ENCODE results near the gene ASPHD1. TPM values are rescaled to one million over a fixed set of nuclear protein-coding genes. Genes with fewer than 3 reads are reported as not detected.
"Not testable (repeated sequence)": the region's sequence is repeated elsewhere in the genome, so short reads cannot be mapped to it uniquely, and the experiment has no call there.

Gene ASPHD1
- total RNA-seq, 8 experiments from 2014 or later: 8.9 to 30.8 (median 16.9) TPM

DNA sequence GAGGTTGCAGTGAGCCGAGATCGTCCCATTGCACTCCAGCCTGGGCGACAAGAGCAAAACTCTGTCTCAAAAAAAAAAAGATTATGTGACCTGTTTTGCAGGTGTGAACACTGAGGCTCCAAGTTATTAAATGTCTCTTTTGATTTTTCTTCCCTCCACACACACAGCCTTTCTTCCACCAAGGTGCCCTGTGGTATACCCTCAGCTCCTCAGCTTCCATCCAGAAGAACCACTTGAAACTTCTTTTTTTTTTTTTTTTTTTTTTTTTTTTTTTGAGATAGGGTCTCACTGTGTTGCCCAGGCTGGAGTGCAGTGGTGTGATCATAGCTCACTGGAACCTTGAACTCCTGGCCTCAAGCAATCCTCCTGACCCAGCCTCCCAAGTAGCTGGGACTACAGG lies 10.9 kb upstream of the ASPHD1 start:
- WGBS, 10 experiments: 70 to 100% (median 100%) methylated on average over 1 to 3 of the region's 3 CpGs; no CpG with 5 or more reads in 4 of the 10 experiments
- H3K4me3 ChIP-seq; H3K4me1 ChIP-seq (replicated peaks in 1 of 2); ATAC-seq (replicated peaks in 6 of 8); H3K27ac ChIP-seq; in situ Hi-C loops (cut with MboI; ENCODE audit: low pct_unique_long_range_greater_than_20kb in 2 of 9, low sequenced_read_pairs in 9 of 9, unreplicated experiment in 9 of 9): not testable (repeated sequence)

DNA sequence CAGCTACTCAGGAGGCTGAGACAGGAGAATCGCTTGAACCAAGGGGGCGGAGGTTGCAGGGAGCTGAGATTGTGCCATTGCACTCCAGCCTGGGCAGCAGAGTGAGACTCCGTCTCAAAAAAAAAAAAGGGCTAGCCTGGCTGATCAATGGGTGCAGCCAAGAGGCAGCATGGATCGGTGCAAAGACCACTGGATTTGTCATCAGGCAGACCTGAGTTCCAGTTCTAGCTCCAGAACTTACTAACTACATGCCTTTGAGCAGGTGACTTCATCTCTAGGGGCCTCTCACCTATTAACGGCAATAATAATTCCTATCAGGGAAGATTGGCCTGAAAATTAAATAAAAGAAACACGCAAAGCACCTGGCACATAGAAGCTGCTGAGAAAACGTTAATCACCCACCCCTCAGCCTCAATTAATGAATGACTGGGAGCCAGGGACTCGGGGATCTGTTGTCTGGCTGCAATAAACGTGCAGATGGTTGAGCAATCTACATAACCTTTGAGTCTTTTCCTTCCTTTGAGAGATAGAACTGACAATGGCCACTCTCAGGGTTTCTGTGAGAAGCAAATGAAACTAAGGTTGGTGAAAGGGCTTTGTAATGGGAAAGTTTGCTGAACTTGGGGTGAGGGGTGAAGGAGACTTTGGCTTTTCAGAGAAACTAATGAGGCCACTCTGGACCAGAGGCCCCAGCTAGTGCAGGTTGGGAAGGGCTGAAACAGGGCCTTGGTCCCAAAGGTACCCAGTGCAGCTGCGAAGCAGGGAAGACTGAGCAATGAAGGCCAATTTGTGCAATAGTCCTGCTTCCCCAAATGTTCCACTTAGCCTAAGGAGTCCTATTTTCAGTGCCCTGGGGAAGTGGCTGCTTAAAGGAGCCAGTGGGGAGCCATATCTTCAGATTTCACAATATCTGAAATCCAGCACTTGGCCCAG lies 8.5 kb upstream of the ASPHD1 start:
- in situ Hi-C loops (cut with MboI; ENCODE audit: low pct_unique_long_range_greater_than_20kb in 2 of 9, low sequenced_read_pairs in 9 of 9, unreplicated experiment in 9 of 9): no loop called here
- Histone ChIP-seq H3K4me1 (replicated peaks in 1 of 2) (peaks cover 8% of the 10 kb centered on the region in 2 donors), H3K27ac (peak overlapping the region in 1 of 2 donors; percentile 31), H3K4me3 (no peak overlapping the region)
- peak in 1 of 8 experiments; percentile 21 for ATAC-seq (replicated peaks in 6 of 8)
- WGBS, 10 experiments: 8 to 80% (median 35%) methylated on average over 1 to 10 of the region's 10 CpGs; no CpG with 5 or more reads in 3 of the 10 experiments

DNA sequence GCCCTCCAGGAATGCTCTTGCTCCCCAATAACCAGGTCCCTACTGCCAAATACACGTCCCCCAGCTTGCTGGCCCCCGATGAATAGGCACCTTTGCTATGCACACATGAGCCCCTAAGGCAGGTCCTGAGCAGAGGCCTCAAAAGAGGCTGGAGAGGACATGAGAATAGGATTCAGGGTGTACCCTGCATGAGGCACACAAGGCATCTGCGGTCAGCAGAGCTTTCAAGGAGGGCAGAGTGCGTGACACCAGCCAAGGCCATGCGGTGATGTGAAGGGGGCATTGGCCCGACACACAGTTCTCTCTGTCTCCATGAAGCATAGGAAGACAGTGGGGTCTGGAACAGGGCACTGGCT lies 7.9 kb upstream of the ASPHD1 start:
- in situ Hi-C loops (cut with MboI; ENCODE audit: low pct_unique_long_range_greater_than_20kb in 2 of 9, low sequenced_read_pairs in 9 of 9, unreplicated experiment in 9 of 9): no loop called here
- no peak for ATAC-seq (replicated peaks in 6 of 8)
- WGBS, 10 experiments: 17 to 59% methylated on average over 1 to 5 of the region's 6 CpGs; no CpG with 5 or more reads in 8 of the 10 experiments
- Histone ChIP-seq H3K4me1 (replicated peaks in 1 of 2) (peaks cover 12 to 14% of the 10 kb centered on the region in 2 donors), H3K4me3 (no peak overlapping the region), H3K27ac (peak overlapping the region in 1 of 2 donors; percentile 31)

DNA sequence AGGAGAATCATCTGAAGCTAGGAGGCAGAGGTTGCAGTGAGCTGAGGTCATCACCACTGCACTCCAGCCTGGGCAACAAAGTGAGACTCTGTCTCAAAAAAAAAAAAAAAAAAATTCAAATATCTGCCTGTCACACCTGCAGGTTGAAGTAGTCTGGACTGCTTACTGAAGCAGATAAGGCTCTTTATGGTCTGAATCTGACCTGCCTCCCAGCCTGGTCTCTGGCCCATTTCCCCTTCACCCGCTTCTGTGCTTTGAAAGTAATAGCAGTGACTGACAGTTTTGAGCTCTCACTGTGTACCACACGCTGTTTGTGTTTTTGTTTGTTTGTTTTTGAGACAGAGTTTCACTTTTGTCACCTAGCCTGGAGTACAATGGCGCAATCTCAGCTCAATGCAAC lies 6.7 kb upstream of the ASPHD1 start:
- no peak for ATAC-seq (replicated peaks in 6 of 8)
- Histone ChIP-seq H3K27ac (no peak overlapping the region), H3K4me3 (no peak overlapping the region), H3K4me1 (replicated peaks in 1 of 2) (peaks cover 17 to 23% of the 10 kb centered on the region in 2 donors)
- in situ Hi-C loops (cut with MboI; ENCODE audit: low pct_unique_long_range_greater_than_20kb in 2 of 9, low sequenced_read_pairs in 9 of 9, unreplicated experiment in 9 of 9): no loop called here
- WGBS, 10 experiments: 71 to 100% (median 100%) methylated on average over 1 to 3 of the region's 3 CpGs; no CpG with 5 or more reads in 1 of the 10 experiments

DNA sequence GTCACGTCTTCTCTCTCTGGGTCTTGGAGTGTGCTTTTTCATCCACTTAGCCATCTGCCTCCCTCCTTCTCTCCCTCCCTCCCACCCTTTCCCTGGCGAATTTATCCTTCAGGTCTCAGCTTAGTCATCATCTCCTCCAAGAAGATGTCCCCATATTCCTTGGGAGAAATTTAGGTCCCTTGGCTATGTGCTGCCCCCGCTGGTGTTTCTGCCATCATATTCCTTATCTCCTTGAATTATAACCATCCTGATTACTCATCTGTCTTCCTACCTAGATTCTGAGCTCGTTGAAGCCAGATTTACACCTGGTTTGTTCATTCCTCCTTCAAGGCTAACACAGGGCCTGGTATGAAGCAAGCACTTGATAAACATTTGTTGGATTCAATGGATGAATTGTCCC lies 5.9 kb upstream of the ASPHD1 start:
- no peak for ATAC-seq (replicated peaks in 6 of 8)
- in situ Hi-C loops (cut with MboI; ENCODE audit: low pct_unique_long_range_greater_than_20kb in 2 of 9, low sequenced_read_pairs in 9 of 9, unreplicated experiment in 9 of 9): no loop called here
- WGBS, 10 experiments: 25 to 100% (median 70%) methylated on average over 1 of the region's 4 CpGs; no CpG with 5 or more reads in 6 of the 10 experiments
- Histone ChIP-seq H3K4me1 (replicated peaks in 1 of 2) (peaks cover 17 to 25% of the 10 kb centered on the region in 2 donors), H3K4me3 (no peak overlapping the region), H3K27ac (no peak overlapping the region)

DNA sequence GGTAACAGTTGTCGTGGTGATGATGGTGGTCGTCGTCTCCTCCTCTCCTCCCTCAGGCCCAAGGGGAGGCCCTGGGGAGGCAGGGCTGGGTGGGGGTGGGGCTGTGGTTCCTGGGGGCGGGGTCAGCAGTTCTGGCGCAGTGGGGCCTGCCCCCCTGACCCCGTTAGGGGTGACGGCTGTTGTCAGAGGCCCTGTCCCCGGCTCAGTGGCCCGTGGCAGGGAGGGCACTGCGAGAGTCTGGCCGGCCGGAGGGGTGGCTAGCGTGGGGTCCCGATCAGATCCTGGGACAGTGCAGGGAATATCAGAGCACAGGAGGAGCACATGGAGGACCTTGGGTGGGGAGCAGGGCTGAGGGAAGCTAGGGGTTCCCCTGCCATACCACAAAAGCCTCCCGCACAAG lies 3.4 kb upstream of the ASPHD1 start:
- no peak for ATAC-seq (replicated peaks in 6 of 8)
- in situ Hi-C loops (cut with MboI; ENCODE audit: low pct_unique_long_range_greater_than_20kb in 2 of 9, low sequenced_read_pairs in 9 of 9, unreplicated experiment in 9 of 9): no loop called here
- peaks cover 21 to 28% of the 10 kb centered on the region in 2 donors for H3K4me1 ChIP-seq (replicated peaks in 1 of 2)
- WGBS, 10 experiments: 40% methylated on average over 1 of the region's 15 CpGs; no CpG with 5 or more reads in 9 of the 10 experiments
- H3K27ac ChIP-seq: no peak overlapping the region
- H3K4me3 ChIP-seq: peak overlapping the region in 2 of 5 donors; percentile 4 to 65

DNA sequence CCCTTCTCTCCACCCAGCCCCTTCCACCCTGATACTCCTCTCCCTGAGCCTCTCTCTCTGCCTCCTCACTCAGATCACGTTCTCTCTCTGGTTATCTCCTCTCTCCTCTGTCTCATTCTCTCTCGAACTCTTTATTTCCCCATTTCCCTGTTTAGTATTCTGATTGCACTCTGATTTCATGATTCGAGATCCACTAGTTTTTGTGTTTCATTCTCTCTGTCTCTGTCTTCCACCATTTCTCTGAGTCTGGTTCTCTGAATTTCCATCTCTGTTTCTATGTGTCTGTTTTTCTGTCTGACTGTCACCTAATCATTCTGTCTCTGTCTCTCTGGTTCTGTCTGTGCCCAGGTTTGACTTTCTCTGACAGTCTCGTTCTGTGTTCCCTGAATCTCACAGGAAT lies 3.0 kb upstream of the ASPHD1 start:
- in situ Hi-C loops (cut with MboI; ENCODE audit: low pct_unique_long_range_greater_than_20kb in 2 of 9, low sequenced_read_pairs in 9 of 9, unreplicated experiment in 9 of 9): no loop called here
- H3K27ac ChIP-seq: peak overlapping the region in 1 of 2 donors; percentile 7

DNA sequence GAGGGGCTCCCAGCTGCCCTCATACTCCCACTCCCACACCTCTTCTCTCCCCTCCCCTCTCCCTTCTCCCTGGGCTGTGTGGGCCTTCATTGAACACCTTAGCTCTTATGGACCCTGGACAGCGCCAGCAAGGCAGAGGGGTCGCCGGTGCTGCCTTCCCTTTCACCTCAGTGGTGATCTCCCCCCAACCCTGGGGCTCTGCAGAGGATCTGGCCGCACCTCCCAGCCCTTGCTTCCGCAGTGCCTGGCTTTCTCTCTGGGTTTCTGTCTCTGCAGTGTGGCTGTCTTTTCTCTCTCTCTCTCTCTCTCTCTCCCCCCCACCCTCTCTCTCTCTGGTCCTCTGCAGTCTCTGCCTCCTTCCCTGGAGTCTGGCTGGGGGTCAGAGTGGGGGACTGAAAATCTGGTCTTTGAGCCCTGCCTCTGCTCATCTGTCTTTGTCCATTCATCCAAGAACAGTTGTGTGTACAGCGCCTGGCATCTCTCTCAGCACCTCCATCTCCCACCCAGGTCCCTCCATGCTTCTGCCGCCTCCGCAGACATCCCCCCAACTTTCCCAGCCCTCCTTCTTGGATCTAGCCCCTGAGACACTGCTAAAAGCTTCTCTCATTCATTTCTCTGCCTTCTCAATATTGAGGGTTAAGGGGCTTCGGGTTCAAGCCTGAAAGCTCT lies 2.0 kb upstream of the ASPHD1 start:
- no peak for ATAC-seq (replicated peaks in 6 of 8)
- H3K4me1 ChIP-seq (replicated peaks in 1 of 2): peaks cover 22 to 23% of the 10 kb centered on the region in 2 donors
- in situ Hi-C loops (cut with MboI; ENCODE audit: low pct_unique_long_range_greater_than_20kb in 2 of 9, low sequenced_read_pairs in 9 of 9, unreplicated experiment in 9 of 9): no loop called here
- peak overlapping the region; percentile 86 to 88 for H3K27ac ChIP-seq
- 0 to 20% (median 8%) methylated on average over 1 to 3 of the region's 9 CpGs; no CpG with 5 or more reads in 3 of the 10 experiments for WGBS, 10 experiments
- H3K4me3 ChIP-seq: peak overlapping the region; percentile 39 to 65 (median 46)

More for the DNA sequence above, 3.0 kb upstream of the ASPHD1 start:
- no peak for ATAC-seq (replicated peaks in 6 of 8)
- 0 to 64% (median 36%) methylated on average over 1 to 4 of the region's 4 CpGs for WGBS, 10 experiments
- peaks cover 22 to 24% of the 10 kb centered on the region in 2 donors for H3K4me1 ChIP-seq (replicated peaks in 1 of 2)
- peak overlapping the region in 4 of 5 donors; percentile 39 to 65 (median 52) for H3K4me3 ChIP-seq

DNA sequence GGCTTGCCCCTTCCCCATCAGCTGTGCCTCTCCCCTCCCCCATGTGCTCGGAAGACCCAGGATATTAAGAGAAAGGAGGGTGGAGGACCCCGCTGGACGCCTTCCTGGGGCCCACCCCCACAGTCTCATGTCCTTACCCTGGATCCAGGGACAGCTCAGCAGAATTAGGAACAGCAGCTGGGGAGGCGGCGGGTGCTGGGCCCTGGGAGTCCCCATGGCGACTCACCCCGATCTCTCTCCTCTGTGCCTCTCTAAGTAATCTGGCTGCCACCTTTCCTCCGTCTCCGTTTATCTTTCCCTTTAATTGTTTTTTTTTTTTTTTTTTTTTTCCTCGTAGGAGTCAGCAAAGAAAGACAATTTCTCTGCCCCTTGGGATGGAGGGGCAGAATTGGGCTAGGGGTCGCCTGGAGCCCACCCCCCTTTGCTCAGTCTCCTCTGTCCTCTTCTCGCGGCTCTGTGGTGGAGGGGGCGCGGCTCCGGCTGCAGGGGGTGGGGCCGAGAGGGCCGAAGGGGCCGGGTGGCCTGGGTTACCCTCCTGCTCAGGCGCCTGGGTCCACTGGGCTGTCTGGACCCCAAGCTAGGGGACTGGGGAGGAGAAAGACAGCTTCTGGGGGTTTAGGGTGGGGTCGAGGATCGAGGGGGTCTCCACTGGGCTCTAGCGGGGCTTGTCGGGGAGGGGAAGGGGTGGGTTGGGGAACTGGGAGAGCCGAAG lies 1.3 kb upstream of the ASPHD1 start:
- in situ Hi-C loops (cut with MboI; ENCODE audit: low pct_unique_long_range_greater_than_20kb in 2 of 9, low sequenced_read_pairs in 9 of 9, unreplicated experiment in 9 of 9): no loop called here
- Histone ChIP-seq H3K27ac (peak overlapping the region; percentile 86 to 88), H3K4me1 (replicated peaks in 1 of 2) (peaks cover 22 to 23% of the 10 kb centered on the region in 2 donors), H3K4me3 (peak overlapping the region; percentile 39 to 65 (median 46))
- WGBS, 10 experiments: 0 to 8% (median 0%) methylated on average over 2 to 7 of the region's 25 CpGs; no CpG with 5 or more reads in 1 of the 10 experiments
- peak; percentile 10 to 62 (median 56) for ATAC-seq (replicated peaks in 6 of 8)

DNA sequence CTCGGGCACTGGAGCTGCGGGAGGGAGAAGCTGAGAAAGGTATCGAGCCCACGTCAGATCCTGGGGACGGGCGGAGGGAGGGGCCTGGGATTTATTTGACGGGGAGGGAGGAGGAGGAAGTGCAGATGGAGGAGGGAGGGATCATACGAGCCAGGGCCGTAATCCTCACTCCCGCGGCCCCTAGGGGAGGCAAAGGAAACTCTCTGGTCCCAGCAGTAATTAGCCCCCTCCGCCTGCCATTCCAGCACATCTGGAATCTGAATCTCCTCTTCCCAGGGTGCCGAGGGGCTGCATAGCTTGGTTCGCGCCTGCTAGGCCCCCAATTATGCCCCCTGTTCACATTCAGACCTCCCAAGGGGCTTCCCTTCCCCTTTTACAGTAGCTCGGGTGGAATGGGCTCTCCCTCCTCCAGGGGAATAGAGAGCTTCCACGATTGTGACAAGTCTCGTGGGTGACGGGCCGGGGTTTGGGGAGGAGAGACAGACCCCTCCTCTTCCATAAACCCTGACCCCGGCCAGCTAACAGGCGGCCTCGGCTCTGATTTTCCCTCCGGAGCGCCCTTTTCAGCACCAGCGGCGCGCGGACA lies 679 bp upstream of the ASPHD1 start, which contains the start of gene SEZ6L2:
Gene SEZ6L2 (minus strand): TSS at position 35 of the 586 bp plus-strand sequence. CDS start 531 bp downstream, outside the sequence.
- peak within 1 kb of the TSS; percentile 86 to 88 for H3K27ac ChIP-seq
- in situ Hi-C loops (cut with MboI; ENCODE audit: low pct_unique_long_range_greater_than_20kb in 2 of 9, low sequenced_read_pairs in 9 of 9, unreplicated experiment in 9 of 9): loop anchor here in 1 of 9 experiments (25.0 kb wide), 1 partner anchor 87 kb away; the partner anchor contains the start of genes MAZ, MVP, PAGR1 and PRRT2
- peak; percentile 65 to 83 (median 74) for ATAC-seq (replicated peaks in 6 of 8)
- H3K4me3 ChIP-seq: peak within 1 kb of the TSS; percentile 39 to 65 (median 46)
- WGBS, 10 experiments: 0% methylated on average over 2 to 5 of the region's 29 CpGs; no CpG with 5 or more reads in 6 of the 10 experiments
- peaks cover 22 to 23% of the 10 kb centered on the region in 2 donors for H3K4me1 ChIP-seq (replicated peaks in 1 of 2)

DNA sequence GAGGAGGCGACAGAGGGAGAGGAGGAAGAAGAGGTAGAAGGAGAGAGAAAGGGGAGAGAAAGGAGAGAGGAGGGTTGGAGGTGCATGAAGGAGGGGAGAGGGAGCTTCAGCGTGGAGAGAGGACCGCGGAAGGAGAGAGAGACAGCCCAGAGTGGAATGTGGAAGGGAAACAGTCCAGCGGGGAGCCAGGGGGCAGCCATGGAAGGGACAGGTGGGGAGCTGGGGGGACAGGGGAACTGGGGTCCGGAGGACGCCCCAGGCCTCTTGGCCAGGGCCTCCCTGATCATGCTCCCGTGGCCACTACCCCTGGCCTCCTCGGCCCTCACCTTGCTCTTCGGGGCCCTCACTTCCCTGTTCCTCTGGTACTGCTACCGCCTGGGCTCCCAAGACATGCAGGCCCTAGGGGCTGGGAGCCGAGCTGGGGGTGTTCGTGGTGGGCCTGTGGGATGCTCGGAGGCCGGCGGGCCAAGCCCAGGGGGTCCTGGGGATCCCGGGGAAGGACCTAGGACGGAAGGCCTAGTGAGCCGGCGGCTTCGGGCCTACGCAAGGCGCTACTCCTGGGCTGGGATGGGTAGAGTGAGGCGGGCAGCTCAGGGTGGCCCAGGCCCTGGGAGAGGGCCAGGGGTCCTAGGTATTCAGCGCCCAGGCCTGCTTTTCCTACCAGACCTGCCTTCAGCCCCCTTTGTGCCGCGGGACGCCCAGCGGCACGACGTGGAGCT lies 759 bp downstream of the ASPHD1 start:
- 5 to 19% (median 10%) methylated on average over 3 to 5 of the region's 31 CpGs; no CpG with 5 or more reads in 6 of the 10 experiments for WGBS, 10 experiments
- H3K27ac ChIP-seq: peak overlapping the region; percentile 86 to 88
- peak overlapping the region; percentile 39 to 65 (median 46) for H3K4me3 ChIP-seq
- in situ Hi-C loops (cut with MboI; ENCODE audit: low pct_unique_long_range_greater_than_20kb in 2 of 9, low sequenced_read_pairs in 9 of 9, unreplicated experiment in 9 of 9): loop anchor here in 1 of 9 experiments (25.0 kb wide), 1 partner anchor 89 kb away; the partner anchor contains the start of genes MAZ, MVP, PAGR1 and PRRT2
- H3K4me1 ChIP-seq (replicated peaks in 1 of 2): peaks cover 22 to 23% of the 10 kb centered on the region in 2 donors
- ATAC-seq (replicated peaks in 6 of 8): peak in 2 of 8 experiments; percentile 1
